Prostate gland (tissue), 2 donors: ENCODE results near the gene MAP4. TPM values are rescaled to one million over a fixed set of nuclear protein-coding genes. Genes with fewer than 3 reads are reported as not detected.

Source experiments
- DNase-seq: peaks from one replicate; pipeline ENCODE4 v3.0.0-alpha.2; 2019; ENCODE audit warnings: low spot score
- H3K27ac ChIP-seq, 2 donors: fragments of 200-600 bp; sonication (generic); 2 replicates each; pipeline ENCODE4 v1.5.1; 2017 to 2019
- H3K27me3 ChIP-seq: fragments of 200-600 bp; sonication (generic); replicated peaks from 2 replicates; pipeline ENCODE4 v1.5.1; 2019; ENCODE audit not compliant: insufficient read depth
- H3K36me3 ChIP-seq, 2 donors: fragments of 200-600 bp; sonication (generic); 1 replicate in 1 of 2; 2 replicates in 1 of 2; pipeline versions ENCODE4 v1.5.1 to v1.8.1; 2017 to 2019
- H3K4me1 ChIP-seq: fragments of 200-600 bp; sonication (generic); replicated peaks from 2 replicates; pipeline ENCODE4 v1.5.1; 2019
- H3K4me3 ChIP-seq, 2 donors: fragments of 200-600 bp; sonication (generic); 2 replicates each; pipeline ENCODE4 v1.5.1; 2017 to 2019
- H3K9me3 ChIP-seq: fragments of 200-600 bp; sonication (generic); 2 replicates; pipeline ENCODE4 v1.5.1; 2017
- CTCF ChIP-seq, 4 experiments: fragments of 200-600 bp in 2 of 4; fragments of 450-650 bp in 2 of 4; sonication (generic) in 2 of 4; IDR thresholded peaks; 1 replicate in 3 of 4; 2 replicates in 1 of 4; pipeline ENCODE4 v1.5.1; 2016 to 2019; ENCODE audit warnings: antibody characterized with exemption in 4 of 4, mild to moderate bottlenecking in 2 of 4, moderate library complexity in 2 of 4
- POLR2A ChIP-seq: fragments of 450-650 bp; IDR thresholded peaks from one replicate; pipeline ENCODE4 v1.6.1; 2016; ENCODE audit warnings: antibody characterized with exemption, mild to moderate bottlenecking
- POLR2AphosphoS5 ChIP-seq: sonication (generic); formaldehyde crosslinking; IDR thresholded peaks from one replicate; pipeline ENCODE4 v1.6.1; 2017; ENCODE audit warnings: antibody characterized with exemption
- WGBS: methylation state at CpG from one replicate; pipeline ENCODE4 v1.1.5; 2018; 5-methylcytosine and 5-hydroxymethylcytosine counted together
- intact Hi-C: fragments of 100-400 bp; cut with DNase I; formaldehyde crosslinking; loops from one replicate; pipeline ENCODE4 v1.14.2; 2022
- total RNA-seq, 2 donors: library from RNA; depleted of rRNA; stranded (reverse); fragments of >200 nt; gene quantifications; one replicate each; pipeline ENCODE4 v1.1.0, GENCODE V29; 2016

Gene MAP4
- total RNA-seq, 2 donors from 2014 or later: 74.3 to 230 TPM

GRCh38 chr3:47824541-47825473 lies 191.4 kb downstream of the MAP4 start:
- intact Hi-C loops: no loop called here
- Histone ChIP-seq H3K36me3 (peaks cover 0 to 6% of the 10 kb centered on the region in 2 donors), H3K9me3 (no peaks in the 10 kb centered on the region), H3K27ac (peak overlapping the region; percentile 76 to 80), H3K4me1 (no peaks in the 10 kb centered on the region), H3K27me3 (no peaks in the 10 kb centered on the region), H3K4me3 (peak overlapping the region; percentile 81 to 85)
- 2% methylated on average over 75 of the region's 77 CpGs for WGBS
- peak; percentile 64 for DNase-seq
- TF ChIP-seq CTCF (IDR thresholded peaks at IDR 0.05): peak; percentile 51 to 92 (median 80)
- no peak for TF ChIP-seq POLR2A
- TF ChIP-seq POLR2AphosphoS5: no peak

GRCh38 chr3:47817609-47818008 lies 198.6 kb downstream of the MAP4 start:
- TF ChIP-seq POLR2A (no peak), POLR2AphosphoS5 (no peak), CTCF (IDR thresholded peaks at IDR 0.05) (no peak)
- Histone ChIP-seq H3K9me3 (no peaks in the 10 kb centered on the region), H3K4me1 (no peaks in the 10 kb centered on the region), H3K4me3 (no peak overlapping the region), H3K27me3 (no peaks in the 10 kb centered on the region), H3K36me3 (no peaks in the 10 kb centered on the region), H3K27ac (no peak overlapping the region)
- DNase-seq: no peak
- 90% methylated on average over 7 of the region's 7 CpGs for WGBS
- intact Hi-C loops: no loop called here

- TF ChIP-seq POLR2AphosphoS5 (no peak), CTCF (IDR thresholded peaks at IDR 0.05) (no peak), POLR2A (no peak)
- WGBS: 58% methylated on average over 8 of the region's 8 CpGs
- peaks cover 0 to 6% of the 10 kb centered on the region in 2 donors for H3K36me3 ChIP-seq
These were observed 202.6 kb downstream of the MAP4 start for GRCh38 chr3:47813551-47814177.

GRCh38 chr3:47804577-47804976 lies 211.6 kb downstream of the MAP4 start:
- Histone ChIP-seq H3K4me1 (no peaks in the 10 kb centered on the region), H3K27me3 (no peaks in the 10 kb centered on the region), H3K4me3 (no peak overlapping the region), H3K27ac (no peak overlapping the region), H3K36me3 (peaks cover 0 to 8% of the 10 kb centered on the region in 2 donors), H3K9me3 (no peaks in the 10 kb centered on the region)
- intact Hi-C loops: no loop called here
- no peak for DNase-seq
- TF ChIP-seq POLR2A (no peak), CTCF (IDR thresholded peaks at IDR 0.05) (no peak), POLR2AphosphoS5 (no peak)
- WGBS: 66% methylated on average over 1 of the region's 1 CpG

More at GRCh38 chr3:47813551-47814177, 202.6 kb downstream of the MAP4 start:
- Histone ChIP-seq H3K4me1 (no peaks in the 10 kb centered on the region), H3K9me3 (no peaks in the 10 kb centered on the region), H3K27ac (no peak overlapping the region), H3K4me3 (no peak overlapping the region), H3K27me3 (no peaks in the 10 kb centered on the region)
- DNase-seq: no peak
- intact Hi-C loops: no loop called here
